Measurements from ENCODE around the gene EEFSEC.

EEFSEC gene

GRCh38 chr3:128408012-128408692, 254.9 kb downstream of the EEFSEC start:
- DNase-seq (ENCODE audit: low read depth in 2 of 3, low spot score in 1 of 3), result no peak

GRCh38 chr3:128408693-128409623, 255.7 kb downstream of the EEFSEC start:
- DNase-seq (ENCODE audit: low read depth in 2 of 3, low spot score in 1 of 3), result no peak

- no peak for DNase-seq (ENCODE audit: low read depth in 2 of 3, low spot score in 1 of 3)
These were observed 256.6 kb downstream of the EEFSEC start for GRCh38 chr3:128409624-128410581.

- DNase-seq (ENCODE audit: low read depth in 2 of 3, low spot score in 1 of 3), result no peak
These were observed 257.6 kb downstream of the EEFSEC start for GRCh38 chr3:128410669-128411573.

GRCh38 chr3:128411574-128412064, 258.3 kb downstream of the EEFSEC start:
- DNase-seq (ENCODE audit: low read depth in 2 of 3, low spot score in 1 of 3), result no peak

- no peak for DNase-seq (ENCODE audit: low read depth in 2 of 3, low spot score in 1 of 3)
These were observed 259.1 kb downstream of the EEFSEC start for GRCh38 chr3:128412180-128413002.

GRCh38 chr3:128413003-128413370, 259.7 kb downstream of the EEFSEC start:
- DNase-seq (ENCODE audit: low read depth in 2 of 3, low spot score in 1 of 3), result no peak

- DNase-seq (ENCODE audit: low read depth in 2 of 3, low spot score in 1 of 3), result no peak
These were observed 260.3 kb downstream of the EEFSEC start for GRCh38 chr3:128413413-128414205.

GRCh38 chr3:128415200-128415772, 262.0 kb downstream of the EEFSEC start:
- no peak for DNase-seq (ENCODE audit: low read depth in 2 of 3, low spot score in 1 of 3)

- no peak for DNase-seq (ENCODE audit: low read depth in 2 of 3, low spot score in 1 of 3)
These were observed 262.7 kb downstream of the EEFSEC start for GRCh38 chr3:128415773-128416577.

GRCh38 chr3:128416578-128417211, 263.4 kb downstream of the EEFSEC start:
- no peak for DNase-seq (ENCODE audit: low read depth in 2 of 3, low spot score in 1 of 3)

GRCh38 chr3:128418900-128419299, 265.6 kb downstream of the EEFSEC start:
- no peak for DNase-seq (ENCODE audit: low read depth in 2 of 3, low spot score in 1 of 3)

- no peak for DNase-seq (ENCODE audit: low read depth in 2 of 3, low spot score in 1 of 3)
These were observed 266.0 kb downstream of the EEFSEC start for GRCh38 chr3:128419311-128419710.

GRCh38 chr3:128420289-128420688, 267.0 kb downstream of the EEFSEC start:
- DNase-seq (ENCODE audit: low read depth in 2 of 3, low spot score in 1 of 3), result no peak

- DNase-seq (ENCODE audit: low read depth in 2 of 3, low spot score in 1 of 3), result no peak
These were observed 267.6 kb downstream of the EEFSEC start for GRCh38 chr3:128420720-128421438.

- no peak for DNase-seq (ENCODE audit: low read depth in 2 of 3, low spot score in 1 of 3)
These were observed 268.2 kb downstream of the EEFSEC start for GRCh38 chr3:128421439-128421836.
